ENCODE data around the gene MAST4.

The MAST4 gene

DNA sequence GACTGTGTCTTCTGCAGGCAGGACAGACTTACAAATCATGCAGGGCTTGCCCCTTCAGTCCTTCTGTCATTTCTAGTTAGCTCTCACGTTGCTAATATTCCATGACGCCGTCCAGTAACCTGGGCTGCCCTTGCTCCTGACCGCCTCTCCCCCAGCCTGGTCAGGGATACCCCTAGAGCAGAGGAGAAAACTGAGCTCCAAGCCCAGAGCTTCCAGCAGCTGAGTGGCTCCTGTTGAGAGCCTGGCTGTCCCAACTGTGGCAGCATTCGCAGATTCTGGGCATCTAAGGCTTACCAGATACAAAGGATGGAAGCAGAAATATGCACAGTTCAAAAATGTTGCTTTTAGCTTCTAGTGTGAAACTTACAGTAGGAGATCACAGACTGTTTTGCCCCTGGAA lies 415.2 kb downstream of the MAST4 start:
- H3K4me3 ChIP-seq (ENCODE audit: low read depth, low read length) = no peak overlapping the region
- ChIA-PET CTCF (interaction anchor here (1.1 kb wide), 1 partner anchor 138 kb away, joined by 3 read pairs; no protein-coding TSS in a partner anchor), POLR2A (no interaction called here)
- H3K36me3 ChIP-seq (ENCODE audit: control insufficient read depth in 2 of 2, insufficient read depth in 1 of 2, low read length in 2 of 2) = no peaks in the 10 kb centered on the region
- H3K9me3 ChIP-seq (ENCODE audit: control insufficient read depth, insufficient read depth, low read depth, low read length) = no peaks in the 10 kb centered on the region
- H3K4me1 ChIP-seq (ENCODE audit: control insufficient read depth, insufficient read depth, low read length) = peaks cover 29% of the 10 kb centered on the region
- 0 out of 2 replicates have a peak, but pooled peaks have one; percentile 21 for TF ChIP-seq ZNF600 (tag by site-specific recombination; IDR thresholded peaks at IDR 0.05)
- TF ChIP-seq, protein P1, sequence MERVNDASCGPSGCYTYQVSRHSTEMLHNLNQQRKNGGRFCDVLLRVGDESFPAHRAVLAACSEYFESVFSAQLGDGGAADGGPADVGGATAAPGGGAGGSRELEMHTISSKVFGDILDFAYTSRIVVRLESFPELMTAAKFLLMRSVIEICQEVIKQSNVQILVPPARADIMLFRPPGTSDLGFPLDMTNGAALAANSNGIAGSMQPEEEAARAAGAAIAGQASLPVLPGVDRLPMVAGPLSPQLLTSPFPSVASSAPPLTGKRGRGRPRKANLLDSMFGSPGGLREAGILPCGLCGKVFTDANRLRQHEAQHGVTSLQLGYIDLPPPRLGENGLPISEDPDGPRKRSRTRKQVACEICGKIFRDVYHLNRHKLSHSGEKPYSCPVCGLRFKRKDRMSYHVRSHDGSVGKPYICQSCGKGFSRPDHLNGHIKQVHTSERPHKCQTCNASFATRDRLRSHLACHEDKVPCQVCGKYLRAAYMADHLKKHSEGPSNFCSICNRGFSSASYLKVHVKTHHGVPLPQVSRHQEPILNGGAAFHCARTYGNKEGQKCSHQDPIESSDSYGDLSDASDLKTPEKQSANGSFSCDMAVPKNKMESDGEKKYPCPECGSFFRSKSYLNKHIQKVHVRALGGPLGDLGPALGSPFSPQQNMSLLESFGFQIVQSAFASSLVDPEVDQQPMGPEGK (tag by site-specific recombination; IDR thresholded peaks at IDR 0.05) = no peak
- H3K27ac ChIP-seq (ENCODE audit: extremely low read depth, low read depth, low read length) = peak overlapping the region; percentile 45

DNA sequence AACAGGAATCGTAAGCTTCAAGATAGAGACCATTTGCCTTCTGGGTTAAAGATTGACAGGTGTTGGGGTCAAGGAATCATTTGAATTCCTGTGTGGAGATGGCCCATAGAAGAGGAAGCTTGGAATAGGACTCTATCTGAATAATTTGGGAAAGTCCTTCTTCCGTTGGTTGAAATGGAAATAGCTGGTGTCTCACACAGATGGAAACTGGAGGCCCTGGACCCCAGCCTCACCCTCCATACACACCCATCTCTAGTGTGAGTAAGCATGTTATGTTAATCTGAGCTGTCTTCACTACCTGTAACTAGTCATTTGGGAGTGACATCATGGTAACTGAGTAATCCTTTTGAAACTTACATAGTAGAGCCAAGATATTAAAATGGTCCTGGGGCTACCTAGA lies 416.0 kb downstream of the MAST4 start:
- Histone ChIP-seq H3K4me1 (ENCODE audit: control insufficient read depth, insufficient read depth, low read length) (peaks cover 33% of the 10 kb centered on the region), H3K27ac (ENCODE audit: extremely low read depth, low read depth, low read length) (no peak overlapping the region), H3K4me3 (ENCODE audit: low read depth, low read length) (no peak overlapping the region), H3K36me3 (ENCODE audit: control insufficient read depth in 2 of 2, insufficient read depth in 1 of 2, low read length in 2 of 2) (no peaks in the 10 kb centered on the region), H3K9me3 (ENCODE audit: control insufficient read depth, insufficient read depth, low read depth, low read length) (no peaks in the 10 kb centered on the region)
- ChIA-PET POLR2A (no interaction called here), CTCF (interaction anchor here (0.8 to 1.3 kb wide), 3 partner anchors 65 to 144 kb away, joined by 3 read pairs; no protein-coding TSS in a partner anchor)
- peak; percentile 34; the same call in 1 of the 2 replicates for TF ChIP-seq ZNF600 (tag by site-specific recombination; IDR thresholded peaks at IDR 0.05)
- no peak for TF ChIP-seq ZNF510 (tag by site-specific recombination; IDR thresholded peaks at IDR 0.05; ENCODE audit: insufficient replicate concordance)
- TF ChIP-seq ZNF785 (tag by site-specific recombination; IDR thresholded peaks at IDR 0.05) = no peak
- TF ChIP-seq RBAK (tag by site-specific recombination; IDR thresholded peaks at IDR 0.05) = no peak
- TF ChIP-seq, protein P2, sequence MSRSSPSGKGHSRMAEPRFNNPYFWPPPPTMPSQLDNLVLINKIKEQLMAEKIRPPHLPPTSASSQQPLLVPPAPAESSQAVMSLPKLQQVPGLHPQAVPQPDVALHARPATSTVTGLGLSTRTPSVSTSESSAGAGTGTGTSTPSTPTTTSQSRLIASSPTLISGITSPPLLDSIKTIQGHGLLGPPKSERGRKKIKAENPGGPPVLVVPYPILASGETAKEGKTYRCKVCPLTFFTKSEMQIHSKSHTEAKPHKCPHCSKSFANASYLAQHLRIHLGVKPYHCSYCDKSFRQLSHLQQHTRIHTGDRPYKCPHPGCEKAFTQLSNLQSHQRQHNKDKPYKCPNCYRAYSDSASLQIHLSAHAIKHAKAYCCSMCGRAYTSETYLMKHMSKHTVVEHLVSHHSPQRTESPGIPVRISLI (tag by site-specific recombination; IDR thresholded peaks at IDR 0.05) = no peak
- no peak for TF ChIP-seq ZNF223 (tag by site-specific recombination; IDR thresholded peaks at IDR 0.05)
- TF ChIP-seq, protein P3, sequence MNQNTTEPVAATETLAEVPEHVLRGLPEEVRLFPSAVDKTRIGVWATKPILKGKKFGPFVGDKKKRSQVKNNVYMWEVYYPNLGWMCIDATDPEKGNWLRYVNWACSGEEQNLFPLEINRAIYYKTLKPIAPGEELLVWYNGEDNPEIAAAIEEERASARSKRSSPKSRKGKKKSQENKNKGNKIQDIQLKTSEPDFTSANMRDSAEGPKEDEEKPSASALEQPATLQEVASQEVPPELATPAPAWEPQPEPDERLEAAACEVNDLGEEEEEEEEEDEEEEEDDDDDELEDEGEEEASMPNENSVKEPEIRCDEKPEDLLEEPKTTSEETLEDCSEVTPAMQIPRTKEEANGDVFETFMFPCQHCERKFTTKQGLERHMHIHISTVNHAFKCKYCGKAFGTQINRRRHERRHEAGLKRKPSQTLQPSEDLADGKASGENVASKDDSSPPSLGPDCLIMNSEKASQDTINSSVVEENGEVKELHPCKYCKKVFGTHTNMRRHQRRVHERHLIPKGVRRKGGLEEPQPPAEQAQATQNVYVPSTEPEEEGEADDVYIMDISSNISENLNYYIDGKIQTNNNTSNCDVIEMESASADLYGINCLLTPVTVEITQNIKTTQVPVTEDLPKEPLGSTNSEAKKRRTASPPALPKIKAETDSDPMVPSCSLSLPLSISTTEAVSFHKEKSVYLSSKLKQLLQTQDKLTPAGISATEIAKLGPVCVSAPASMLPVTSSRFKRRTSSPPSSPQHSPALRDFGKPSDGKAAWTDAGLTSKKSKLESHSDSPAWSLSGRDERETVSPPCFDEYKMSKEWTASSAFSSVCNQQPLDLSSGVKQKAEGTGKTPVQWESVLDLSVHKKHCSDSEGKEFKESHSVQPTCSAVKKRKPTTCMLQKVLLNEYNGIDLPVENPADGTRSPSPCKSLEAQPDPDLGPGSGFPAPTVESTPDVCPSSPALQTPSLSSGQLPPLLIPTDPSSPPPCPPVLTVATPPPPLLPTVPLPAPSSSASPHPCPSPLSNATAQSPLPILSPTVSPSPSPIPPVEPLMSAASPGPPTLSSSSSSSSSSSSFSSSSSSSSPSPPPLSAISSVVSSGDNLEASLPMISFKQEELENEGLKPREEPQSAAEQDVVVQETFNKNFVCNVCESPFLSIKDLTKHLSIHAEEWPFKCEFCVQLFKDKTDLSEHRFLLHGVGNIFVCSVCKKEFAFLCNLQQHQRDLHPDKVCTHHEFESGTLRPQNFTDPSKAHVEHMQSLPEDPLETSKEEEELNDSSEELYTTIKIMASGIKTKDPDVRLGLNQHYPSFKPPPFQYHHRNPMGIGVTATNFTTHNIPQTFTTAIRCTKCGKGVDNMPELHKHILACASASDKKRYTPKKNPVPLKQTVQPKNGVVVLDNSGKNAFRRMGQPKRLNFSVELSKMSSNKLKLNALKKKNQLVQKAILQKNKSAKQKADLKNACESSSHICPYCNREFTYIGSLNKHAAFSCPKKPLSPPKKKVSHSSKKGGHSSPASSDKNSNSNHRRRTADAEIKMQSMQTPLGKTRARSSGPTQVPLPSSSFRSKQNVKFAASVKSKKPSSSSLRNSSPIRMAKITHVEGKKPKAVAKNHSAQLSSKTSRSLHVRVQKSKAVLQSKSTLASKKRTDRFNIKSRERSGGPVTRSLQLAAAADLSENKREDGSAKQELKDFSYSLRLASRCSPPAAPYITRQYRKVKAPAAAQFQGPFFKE (tag by site-specific recombination; IDR thresholded peaks at IDR 0.05; ENCODE audit: borderline replicate concordance) = no peak
- no peak for TF ChIP-seq ZNF701 (tag by site-specific recombination; IDR thresholded peaks at IDR 0.05)
- no peak for TF ChIP-seq ZBTB48 (tag by site-specific recombination; IDR thresholded peaks at IDR 0.05)
- TF ChIP-seq ZNF558 (tag by site-specific recombination; IDR thresholded peaks at IDR 0.05) = no peak
- TF ChIP-seq, protein P4, sequence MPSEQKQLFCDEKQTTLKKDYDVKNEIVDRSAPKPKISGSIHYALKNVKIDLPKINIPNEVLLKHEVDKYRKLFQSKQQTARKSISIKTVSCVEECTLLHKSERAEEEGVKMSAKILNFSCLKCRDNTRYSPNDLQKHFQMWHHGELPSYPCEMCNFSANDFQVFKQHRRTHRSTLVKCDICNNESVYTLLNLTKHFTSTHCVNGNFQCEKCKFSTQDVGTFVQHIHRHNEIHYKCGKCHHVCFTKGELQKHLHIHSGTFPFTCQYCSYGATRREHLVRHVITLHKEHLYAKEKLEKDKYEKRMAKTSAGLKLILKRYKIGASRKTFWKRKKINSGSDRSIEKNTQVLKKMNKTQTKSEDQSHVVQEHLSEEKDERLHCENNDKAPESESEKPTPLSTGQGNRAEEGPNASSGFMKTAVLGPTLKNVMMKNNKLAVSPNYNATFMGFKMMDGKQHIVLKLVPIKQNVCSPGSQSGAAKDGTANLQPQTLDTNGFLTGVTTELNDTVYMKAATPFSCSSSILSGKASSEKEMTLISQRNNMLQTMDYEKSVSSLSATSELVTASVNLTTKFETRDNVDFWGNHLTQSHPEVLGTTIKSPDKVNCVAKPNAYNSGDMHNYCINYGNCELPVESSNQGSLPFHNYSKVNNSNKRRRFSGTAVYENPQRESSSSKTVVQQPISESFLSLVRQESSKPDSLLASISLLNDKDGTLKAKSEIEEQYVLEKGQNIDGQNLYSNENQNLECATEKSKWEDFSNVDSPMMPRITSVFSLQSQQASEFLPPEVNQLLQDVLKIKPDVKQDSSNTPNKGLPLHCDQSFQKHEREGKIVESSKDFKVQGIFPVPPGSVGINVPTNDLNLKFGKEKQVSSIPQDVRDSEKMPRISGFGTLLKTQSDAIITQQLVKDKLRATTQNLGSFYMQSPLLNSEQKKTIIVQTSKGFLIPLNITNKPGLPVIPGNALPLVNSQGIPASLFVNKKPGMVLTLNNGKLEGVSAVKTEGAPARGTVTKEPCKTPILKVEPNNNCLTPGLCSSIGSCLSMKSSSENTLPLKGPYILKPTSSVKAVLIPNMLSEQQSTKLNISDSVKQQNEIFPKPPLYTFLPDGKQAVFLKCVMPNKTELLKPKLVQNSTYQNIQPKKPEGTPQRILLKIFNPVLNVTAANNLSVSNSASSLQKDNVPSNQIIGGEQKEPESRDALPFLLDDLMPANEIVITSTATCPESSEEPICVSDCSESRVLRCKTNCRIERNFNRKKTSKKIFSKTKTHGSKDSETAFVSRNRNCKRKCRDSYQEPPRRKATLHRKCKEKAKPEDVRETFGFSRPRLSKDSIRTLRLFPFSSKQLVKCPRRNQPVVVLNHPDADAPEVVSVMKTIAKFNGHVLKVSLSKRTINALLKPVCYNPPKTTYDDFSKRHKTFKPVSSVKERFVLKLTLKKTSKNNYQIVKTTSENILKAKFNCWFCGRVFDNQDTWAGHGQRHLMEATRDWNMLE (tag by site-specific recombination; conservative IDR thresholded peaks at IDR 0.05; ENCODE audit: low read depth) = no peak
- TF ChIP-seq, protein P5, sequence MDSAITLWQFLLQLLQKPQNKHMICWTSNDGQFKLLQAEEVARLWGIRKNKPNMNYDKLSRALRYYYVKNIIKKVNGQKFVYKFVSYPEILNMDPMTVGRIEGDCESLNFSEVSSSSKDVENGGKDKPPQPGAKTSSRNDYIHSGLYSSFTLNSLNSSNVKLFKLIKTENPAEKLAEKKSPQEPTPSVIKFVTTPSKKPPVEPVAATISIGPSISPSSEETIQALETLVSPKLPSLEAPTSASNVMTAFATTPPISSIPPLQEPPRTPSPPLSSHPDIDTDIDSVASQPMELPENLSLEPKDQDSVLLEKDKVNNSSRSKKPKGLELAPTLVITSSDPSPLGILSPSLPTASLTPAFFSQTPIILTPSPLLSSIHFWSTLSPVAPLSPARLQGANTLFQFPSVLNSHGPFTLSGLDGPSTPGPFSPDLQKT (IDR thresholded peaks at IDR 0.05; ENCODE audit: borderline replicate concordance, low read depth, low read length) = no peak
- no peak for TF ChIP-seq ZNF354C (tag by site-specific recombination; IDR thresholded peaks at IDR 0.05; ENCODE audit: borderline replicate concordance, low read depth)
- TF ChIP-seq, protein P6, sequence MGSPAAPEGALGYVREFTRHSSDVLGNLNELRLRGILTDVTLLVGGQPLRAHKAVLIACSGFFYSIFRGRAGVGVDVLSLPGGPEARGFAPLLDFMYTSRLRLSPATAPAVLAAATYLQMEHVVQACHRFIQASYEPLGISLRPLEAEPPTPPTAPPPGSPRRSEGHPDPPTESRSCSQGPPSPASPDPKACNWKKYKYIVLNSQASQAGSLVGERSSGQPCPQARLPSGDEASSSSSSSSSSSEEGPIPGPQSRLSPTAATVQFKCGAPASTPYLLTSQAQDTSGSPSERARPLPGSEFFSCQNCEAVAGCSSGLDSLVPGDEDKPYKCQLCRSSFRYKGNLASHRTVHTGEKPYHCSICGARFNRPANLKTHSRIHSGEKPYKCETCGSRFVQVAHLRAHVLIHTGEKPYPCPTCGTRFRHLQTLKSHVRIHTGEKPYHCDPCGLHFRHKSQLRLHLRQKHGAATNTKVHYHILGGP (tag by site-specific recombination; IDR thresholded peaks at IDR 0.05) = no peak
- no peak for TF ChIP-seq TCF7L2 (IDR thresholded peaks at IDR 0.05; ENCODE audit: borderline replicate concordance, low read depth, low read length)
- peak; percentile 49; the same call in 1 of the 2 replicates for TF ChIP-seq OSR2 (tag by site-specific recombination; IDR thresholded peaks at IDR 0.05)
